Panc1 (cell line): ENCODE measurements around the gene CRADD. TPM values are rescaled to one million over a fixed set of nuclear protein-coding genes. Genes with fewer than 3 reads are reported as not detected.

ENCODE experiments used
- ATAC-seq: fragments of 200-7000 bp; cut with Tn5 transposase; 2 replicates; pipeline ENCODE4 v1.9.1; 2020; ENCODE audit warnings: mild to moderate bottlenecking, moderate library complexity
- BruUV-seq: library from RNA; stranded (reverse); fragments of 400-500 nt; replicated peaks from 2 replicates; lab custom pipeline; 2021; lab: Mats Ljungman, UMichigan
- CTCF ChIA-PET: fragments of 300-600 bp; sonication (Branson Sonifier 250); formaldehyde crosslinking; loops from one replicate; lab custom pipeline; 2022; ENCODE audit warnings: antibody characterized with exemption; lab: Charles Lee
- POLR2A ChIA-PET: fragments of 300-600 bp; sonication (Branson Sonifier 250); formaldehyde crosslinking; loops from one replicate; lab custom pipeline; 2022; ENCODE audit warnings: antibody characterized with exemption; lab: Charles Lee
- DNase-seq: peaks from one replicate; pipeline ENCODE4 v3.0.0-alpha.2; 2010; ENCODE audit warnings: low read depth, low spot score
- H3K27ac ChIP-seq: 2 replicates; pipeline ENCODE4 v1.5.1; 2011; ENCODE audit warnings: mild to moderate bottlenecking, low read length, inconsistent platforms
- H3K27me3 ChIP-seq: fragments of 200-500 bp; sonication (Bioruptor generic); 2 replicates; pipeline ENCODE4 v1.6.0; 2014; ENCODE audit warnings: low read length, inconsistent platforms; ENCODE audit not compliant: control insufficient read depth, insufficient read depth
- H3K36me3 ChIP-seq: fragments of 200-500 bp; sonication (Bioruptor generic); 2 replicates; pipeline ENCODE4 v1.5.1; 2014; ENCODE audit warnings: inconsistent platforms, mild to moderate bottlenecking, low read length, moderate library complexity; ENCODE audit not compliant: control insufficient read depth, insufficient read depth
- H3K4me1 ChIP-seq: 2 replicates; pipeline ENCODE4 v1.5.1; 2011; ENCODE audit warnings: inconsistent platforms, mild to moderate bottlenecking, low read length, moderate library complexity; ENCODE audit not compliant: control insufficient read depth, insufficient read depth
- H3K4me3 ChIP-seq, 2 experiments: 2 replicates each; pipeline ENCODE4 v1.5.1; 2011 to 2012; ENCODE audit warnings: low read depth in 2 of 2, low read length in 2 of 2, mild to moderate bottlenecking in 2 of 2, inconsistent platforms in 1 of 2, moderate library complexity in 1 of 2
- H3K9me3 ChIP-seq: fragments of 200-500 bp; sonication (Bioruptor generic); 2 replicates; pipeline ENCODE4 v1.5.1; 2014; ENCODE audit warnings: low read depth, mild to moderate bottlenecking, inconsistent platforms, low read length, moderate library complexity; ENCODE audit not compliant: control insufficient read depth, insufficient read depth
- CTCF ChIP-seq: fragments of 450-650 bp; IDR thresholded peaks from 2 replicates; pipeline ENCODE4 v1.5.1; 2017; ENCODE audit warnings: mild to moderate bottlenecking
- POLR2AphosphoS5 ChIP-seq: IDR thresholded peaks from 2 replicates; pipeline ENCODE4 v1.6.1; 2012; ENCODE audit warnings: mild to moderate bottlenecking, low read depth, low read length, moderate library complexity
- SIN3A ChIP-seq: IDR thresholded peaks from 2 replicates; pipeline ENCODE4 v1.6.1; 2012; ENCODE audit warnings: low read depth, mild to moderate bottlenecking, low read length, moderate library complexity, borderline replicate concordance; ENCODE audit not compliant: insufficient read depth
- TCF7L2 ChIP-seq: IDR thresholded peaks from 2 replicates; pipeline ENCODE4 v1.6.1; 2011; ENCODE audit warnings: mild to moderate bottlenecking, low read depth, low read length, inconsistent platforms
- in situ Hi-C: cut with HindIII; loops from 2 replicates; pipeline ENCODE4 v1.10.0; 2016; ENCODE audit warnings: low sequenced_read_pairs, low pct_unique_long_range_greater_than_20kb
- intact Hi-C: fragments of 100-400 bp; cut with micrococcal nuclease; formaldehyde crosslinking; loops from one replicate; pipeline ENCODE4 v1.10.0; 2022; ENCODE audit not compliant: unreplicated experiment
- total RNA-seq: library from RNA; stranded (reverse); gene quantifications from one replicate; pipeline ENCODE4 v1.2.1, GENCODE V29; 2021; ENCODE audit not compliant: unreplicated experiment
- TF ChIP-seq, protein P1 (sequence below), 2 experiments: IDR thresholded peaks; 2 replicates each; pipeline ENCODE4 v1.6.1; 2011 to 2012; ENCODE audit warnings: low read depth in 2 of 2, control low read depth in 1 of 2, low read length in 1 of 2, mild to moderate bottlenecking in 1 of 2, moderate library complexity in 1 of 2; ENCODE audit not compliant: insufficient read depth in 1 of 2

CRADD gene
- total RNA-seq, 1 experiment from 2014 or later = 7.0 TPM

- Histone ChIP-seq H3K4me3 (no peak overlapping the region), H3K27ac (no peak overlapping the region), H3K27me3 (no peaks in the 10 kb centered on the region; the same call in 1 of the 2 replicates), H3K4me1 (no peaks in the 10 kb centered on the region), H3K36me3 (no peaks in the 10 kb centered on the region), H3K9me3 (peaks cover 15% of the 10 kb centered on the region; the same call in 1 of the 2 replicates)
- no peak for TF ChIP-seq SIN3A
- no peak for TF ChIP-seq CTCF
- TF ChIP-seq, protein P1, sequence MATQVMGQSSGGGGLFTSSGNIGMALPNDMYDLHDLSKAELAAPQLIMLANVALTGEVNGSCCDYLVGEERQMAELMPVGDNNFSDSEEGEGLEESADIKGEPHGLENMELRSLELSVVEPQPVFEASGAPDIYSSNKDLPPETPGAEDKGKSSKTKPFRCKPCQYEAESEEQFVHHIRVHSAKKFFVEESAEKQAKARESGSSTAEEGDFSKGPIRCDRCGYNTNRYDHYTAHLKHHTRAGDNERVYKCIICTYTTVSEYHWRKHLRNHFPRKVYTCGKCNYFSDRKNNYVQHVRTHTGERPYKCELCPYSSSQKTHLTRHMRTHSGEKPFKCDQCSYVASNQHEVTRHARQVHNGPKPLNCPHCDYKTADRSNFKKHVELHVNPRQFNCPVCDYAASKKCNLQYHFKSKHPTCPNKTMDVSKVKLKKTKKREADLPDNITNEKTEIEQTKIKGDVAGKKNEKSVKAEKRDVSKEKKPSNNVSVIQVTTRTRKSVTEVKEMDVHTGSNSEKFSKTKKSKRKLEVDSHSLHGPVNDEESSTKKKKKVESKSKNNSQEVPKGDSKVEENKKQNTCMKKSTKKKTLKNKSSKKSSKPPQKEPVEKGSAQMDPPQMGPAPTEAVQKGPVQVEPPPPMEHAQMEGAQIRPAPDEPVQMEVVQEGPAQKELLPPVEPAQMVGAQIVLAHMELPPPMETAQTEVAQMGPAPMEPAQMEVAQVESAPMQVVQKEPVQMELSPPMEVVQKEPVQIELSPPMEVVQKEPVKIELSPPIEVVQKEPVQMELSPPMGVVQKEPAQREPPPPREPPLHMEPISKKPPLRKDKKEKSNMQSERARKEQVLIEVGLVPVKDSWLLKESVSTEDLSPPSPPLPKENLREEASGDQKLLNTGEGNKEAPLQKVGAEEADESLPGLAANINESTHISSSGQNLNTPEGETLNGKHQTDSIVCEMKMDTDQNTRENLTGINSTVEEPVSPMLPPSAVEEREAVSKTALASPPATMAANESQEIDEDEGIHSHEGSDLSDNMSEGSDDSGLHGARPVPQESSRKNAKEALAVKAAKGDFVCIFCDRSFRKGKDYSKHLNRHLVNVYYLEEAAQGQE (IDR thresholded peaks at IDR 0.05; ENCODE audit: insufficient read depth in 1 of 2, low read depth in 2 of 2, low read length in 1 of 2) = no peak
- no peak for TF ChIP-seq TCF7L2
- no peak for TF ChIP-seq POLR2AphosphoS5
- no peak for DNase-seq
- in situ Hi-C loops (no loop called here), intact Hi-C loops (no loop called here)
- no TSS peak for BruUV-seq
- ChIA-PET CTCF (no interaction called here), POLR2A (interaction anchor here (0.7 kb wide), 1 partner anchor 191 kb away, joined by 3 read pairs; no protein-coding TSS in a partner anchor)
- ATAC-seq = no peak
These were observed 42.8 kb upstream of the CRADD start for GRCh38 chr12:93634416-93634815.

- H3K4me3 ChIP-seq = no peak overlapping the region
- no TSS peak for BruUV-seq
- TF ChIP-seq TCF7L2 (no peak), SIN3A (no peak), CTCF (no peak), POLR2AphosphoS5 (no peak)
- TF ChIP-seq, protein P1 (IDR thresholded peaks at IDR 0.05; ENCODE audit: insufficient read depth in 1 of 2, low read depth in 2 of 2, low read length in 1 of 2) = no peak
- no peak overlapping the region for H3K27ac ChIP-seq
- no peak for ATAC-seq
- H3K36me3 ChIP-seq = no peaks in the 10 kb centered on the region
- POLR2A ChIA-PET = no interaction called here
- CTCF ChIA-PET = no interaction called here
- intact Hi-C loops (no loop called here), in situ Hi-C loops (no loop called here)
- H3K4me1 ChIP-seq = no peaks in the 10 kb centered on the region
- H3K27me3 ChIP-seq = no peaks in the 10 kb centered on the region; the same call in 1 of the 2 replicates
- no peak for DNase-seq
- H3K9me3 ChIP-seq = peaks cover 8% of the 10 kb centered on the region; the same call in 1 of the 2 replicates
These were observed 40.5 kb upstream of the CRADD start for GRCh38 chr12:93636708-93637107.
